Stimulated activated naive CD8-positive, alpha-beta T cell treated with anti-CD3 and anti-CD28 coated beads, Interleukin-15, Interleukin-2, amounts not matched to agents 100 U/mL and 50 U/mL, for 24 hours (primary cell): ENCODE data around the gene NOS1.
"Not testable (repeated sequence)": the region's sequence is repeated elsewhere in the genome, so short reads cannot be mapped to it uniquely, and the experiment has no call there.

Experiments
- ATAC-seq: fragments of 150-1000 bp; cut with Tn5 transposase; one replicate; pipeline ENCODE4 v1.10.0; 2021
- DNase-seq: peaks from one replicate; pipeline ENCODE4 v3.0.0; 2021

Gene NOS1

GRCh38 chr12:117262749-117263148 lies 98.7 kb downstream of the NOS1 start:
- ATAC-seq (no peak), DNase-seq (no peak)

- ATAC-seq (no peak), DNase-seq (no peak)
These were observed 100.2 kb downstream of the NOS1 start for GRCh38 chr12:117261247-117261646.

GRCh38 chr12:117255386-117255785 lies 106.0 kb downstream of the NOS1 start:
- DNase-seq (no peak), ATAC-seq (no peak)

GRCh38 chr12:117243488-117243887 lies 117.9 kb downstream of the NOS1 start:
- no peak for DNase-seq
- ATAC-seq, result no peak

GRCh38 chr12:117241697-117242096 lies 119.7 kb downstream of the NOS1 start:
- DNase-seq, result no peak
- no peak for ATAC-seq

GRCh38 chr12:117240081-117240755 lies 121.2 kb downstream of the NOS1 start:
- no peak for DNase-seq
- no peak for ATAC-seq

- peak; percentile 29 for ATAC-seq
- peak; percentile 90 for DNase-seq
These were observed 124.9 kb downstream of the NOS1 start for GRCh38 chr12:117236456-117237001.

- DNase-seq (no peak), ATAC-seq (no peak)
These were observed 126.2 kb downstream of the NOS1 start for GRCh38 chr12:117235261-117235660.

- no peak for ATAC-seq
- no peak for DNase-seq
These were observed 127.0 kb downstream of the NOS1 start for GRCh38 chr12:117234441-117234840.

- ATAC-seq, result no peak
- DNase-seq, result no peak
These were observed 129.7 kb downstream of the NOS1 start for GRCh38 chr12:117231750-117232149.

GRCh38 chr12:117228239-117228638 lies 133.2 kb downstream of the NOS1 start:
- ATAC-seq (no peak), DNase-seq (no peak)

GRCh38 chr12:117227000-117227653 lies 134.3 kb downstream of the NOS1 start:
- DNase-seq (no peak), ATAC-seq (no peak)

- DNase-seq (no peak), ATAC-seq (no peak)
These were observed 134.9 kb downstream of the NOS1 start for GRCh38 chr12:117226505-117226904.

- DNase-seq, result no peak
- no peak for ATAC-seq
These were observed 136.2 kb downstream of the NOS1 start for GRCh38 chr12:117225179-117225578.

GRCh38 chr12:117220947-117221346 lies 140.5 kb downstream of the NOS1 start:
- not testable (repeated sequence) for DNase-seq, ATAC-seq

GRCh38 chr12:117218149-117218548 lies 143.3 kb downstream of the NOS1 start:
- no peak for DNase-seq
- ATAC-seq, result no peak

GRCh38 chr12:117216686-117217085 lies 144.7 kb downstream of the NOS1 start:
- ATAC-seq, result no peak
- no peak for DNase-seq

GRCh38 chr12:117214797-117215196 lies 146.6 kb downstream of the NOS1 start:
- DNase-seq, result no peak
- ATAC-seq, result no peak

GRCh38 chr12:117213295-117213808 lies 148.1 kb downstream of the NOS1 start:
- DNase-seq (no peak), ATAC-seq (no peak)

GRCh38 chr12:117212563-117213190 lies 148.7 kb downstream of the NOS1 start:
- DNase-seq (peak; percentile 74), ATAC-seq (peak; percentile 57)

- no peak for ATAC-seq
These were observed 151.0 kb downstream of the NOS1 start for GRCh38 chr12:117210266-117210918.

GRCh38 chr12:117209626-117210025 lies 151.8 kb downstream of the NOS1 start:
- no peak for ATAC-seq
- DNase-seq, result no peak

More at GRCh38 chr12:117210266-117210918, 151.0 kb downstream of the NOS1 start:
- no peak for DNase-seq
